K562 (cell line): ENCODE data around the gene PSAP. TPM values are rescaled to one million over a fixed set of nuclear protein-coding genes. Genes with fewer than 3 reads are reported as not detected.

ENCODE experiments used
- AFF1 ChIP-seq, 2 experiments: fragments of 450-650 bp; IDR thresholded peaks; 2 replicates each; pipeline ENCODE4 v1.6.1; 2018; ENCODE audit warnings: mild to moderate bottlenecking in 2 of 2, low read depth in 1 of 2; ENCODE audit not compliant: partially characterized antibody in 2 of 2
- CBX1 ChIP-seq: sonication (generic); IDR thresholded peaks from 2 replicates; pipeline ENCODE4 v1.6.1; 2016; ENCODE audit warnings: antibody characterized with exemption, low read depth, mild to moderate bottlenecking
- FOS ChIP-seq: IDR thresholded peaks from 3 replicates; pipeline ENCODE4 v1.6.1; 2011; ENCODE audit not compliant: insufficient read length; ENCODE audit errors: extremely low read depth
- PTBP1 ChIP-seq: fragments of 200-400 bp; formaldehyde crosslinking; IDR thresholded peaks from 2 replicates; pipeline ENCODE4 v1.6.1; 2017; ENCODE audit warnings: low read depth, low read length
- VEZF1 ChIP-seq: fragments of 200-800 bp; sonication (Bioruptor generic); IDR thresholded peaks from 2 replicates; pipeline ENCODE4 v1.6.1; 2017; ENCODE audit warnings: missing genetic modification characterization, missing compliant biosample characterization
- YBX1 ChIP-seq: fragments of 450-650 bp; IDR thresholded peaks from 2 replicates; pipeline ENCODE4 v1.7.1; 2016; ENCODE audit warnings: mild to moderate bottlenecking
- ZNF232 ChIP-seq: sonication (generic); formaldehyde crosslinking; IDR thresholded peaks from 2 replicates; pipeline ENCODE4 v1.8.0; 2022; ENCODE audit warnings: mild to moderate bottlenecking, missing genetic modification reagents
- ZNF511 ChIP-seq: sonication (generic); formaldehyde crosslinking; IDR thresholded peaks from 2 replicates; pipeline ENCODE4 v1.8.0; 2022; ENCODE audit warnings: mild to moderate bottlenecking, missing genetic modification reagents
- ZNF584 ChIP-seq: fragments of 200-800 bp; sonication (Bioruptor generic); IDR thresholded peaks from 2 replicates; pipeline ENCODE4 v1.6.1; 2016; ENCODE audit warnings: low read depth, mild to moderate bottlenecking, missing genetic modification characterization, missing compliant biosample characterization
- polyA plus RNA-seq, 8 experiments: library from polyadenylated mRNA; depleted of rRNA in 4 of 8; stranded (reverse) in 5 of 8; unstranded in 3 of 8; fragments of >200 nt; fragmentation: Nextera tagmentation in 2 of 8; fragmentation: Illumina TruSeq in 1 of 8; extraction: Ambion mirVana in 2 of 8; extraction: Trizol in 1 of 8; gene quantifications; 2 replicates each; pipeline versions ENCODE4 v1.2.1 to v1.2.3, GENCODE V29; 2011 to 2014; ENCODE audit warnings: inconsistent platforms in 1 of 8, missing spikeins in 1 of 8
- total RNA-seq, 7 experiments: library from RNA; depleted of rRNA in 6 of 7; stranded (reverse); fragments of >200 nt in 6 of 7; fragmentation: Illumina TruSeq in 2 of 7; extraction: Trizol in 2 of 7; gene quantifications; 2 replicates each; pipeline versions ENCODE4 v1.2.1 to v1.2.3, GENCODE V29; 2011 to 2021; ENCODE audit warnings: low replicate concordance in 1 of 7
- TF ChIP-seq, protein P1 (sequence below), 2 experiments: fragments of 200-800 bp in 1 of 2; sonication (Bioruptor generic) in 1 of 2; sonication (generic) in 1 of 2; formaldehyde crosslinking in 1 of 2; IDR thresholded peaks in 1 of 2; conservative IDR thresholded peaks in 1 of 2; 2 replicates each; pipeline versions ENCODE4 v1.5.0 to v1.6.1; 2016 to 2020; ENCODE audit warnings: missing compliant biosample characterization in 1 of 2, missing genetic modification characterization in 1 of 2, missing genetic modification reagents in 1 of 2

The PSAP gene
- total and polyA plus RNA-seq, 9 of the 15 experiments (the other 6 are each of a cell fraction or from before 2014, with no cell fraction given), result 245 to 700 (median 429) TPM

DNA sequence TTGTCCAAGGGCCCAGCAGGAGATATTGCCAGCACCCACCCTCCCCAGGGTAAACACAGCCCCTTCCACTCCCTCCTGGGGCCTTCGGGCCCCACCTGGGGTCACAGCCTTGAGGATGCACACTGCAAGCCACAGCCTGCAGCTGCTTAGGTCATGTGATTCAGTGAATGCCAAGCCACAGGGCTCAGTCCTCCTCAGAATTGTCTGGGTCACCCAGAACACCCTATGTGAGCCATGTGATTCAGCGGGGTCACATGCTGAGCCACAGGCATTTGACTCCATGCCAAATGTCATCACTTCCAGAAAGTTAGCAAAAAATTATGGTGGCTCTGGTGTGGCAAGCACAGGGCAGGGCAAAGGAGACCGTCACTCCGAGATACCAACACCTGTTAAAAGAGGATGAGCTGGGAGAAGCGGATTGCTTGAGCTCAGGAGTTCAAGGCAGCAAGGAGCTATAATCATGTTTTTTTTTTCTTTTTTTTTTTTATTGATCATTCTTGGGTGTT, 17.2 kb upstream of the PSAP start (continued):
- TF ChIP-seq, protein P1, sequence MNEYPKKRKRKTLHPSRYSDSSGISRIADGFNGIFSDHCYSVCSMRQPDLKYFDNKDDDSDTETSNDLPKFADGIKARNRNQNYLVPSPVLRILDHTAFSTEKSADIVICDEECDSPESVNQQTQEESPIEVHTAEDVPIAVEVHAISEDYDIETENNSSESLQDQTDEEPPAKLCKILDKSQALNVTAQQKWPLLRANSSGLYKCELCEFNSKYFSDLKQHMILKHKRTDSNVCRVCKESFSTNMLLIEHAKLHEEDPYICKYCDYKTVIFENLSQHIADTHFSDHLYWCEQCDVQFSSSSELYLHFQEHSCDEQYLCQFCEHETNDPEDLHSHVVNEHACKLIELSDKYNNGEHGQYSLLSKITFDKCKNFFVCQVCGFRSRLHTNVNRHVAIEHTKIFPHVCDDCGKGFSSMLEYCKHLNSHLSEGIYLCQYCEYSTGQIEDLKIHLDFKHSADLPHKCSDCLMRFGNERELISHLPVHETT (CRISPR knock-in tag; conservative IDR thresholded peaks at IDR 0.05 in 1 of 2, IDR thresholded peaks at IDR 0.05 in 1 of 2), result peak in 1 of 2 experiments; percentile 43; a peak in 1 of 4 replicates
- TF ChIP-seq CBX1, result no peak
- TF ChIP-seq AFF1 (IDR thresholded peaks at IDR 0.05; ENCODE audit: low read depth in 1 of 2, partially characterized antibody in 2 of 2), result no peak
- peak; percentile 75 for TF ChIP-seq ZNF584 (CRISPR knock-in tag)
- no peak for TF ChIP-seq PTBP1
- TF ChIP-seq YBX1, result no peak
- no peak for TF ChIP-seq FOS
- TF ChIP-seq ZNF232 (CRISPR knock-in tag), result no peak
- TF ChIP-seq VEZF1, result peak; percentile 46; the same call in 1 of the 2 replicates
- TF ChIP-seq ZNF511 (CRISPR knock-in tag), result no peak
